HepG2 (cell line): ENCODE measurements around the gene ANTXRL. TPM values are rescaled to one million over a fixed set of nuclear protein-coding genes. Genes with fewer than 3 reads are reported as not detected.
"Not testable (repeated sequence)": the region's sequence is repeated elsewhere in the genome, so short reads cannot be mapped to it uniquely, and the experiment has no call there.

Experiments
- ATAC-seq: fragments of 200-7000 bp; cut with Tn5 transposase; 3 replicates; pipeline ENCODE4 v1.9.1; 2020; ENCODE audit warnings: mild to moderate bottlenecking, moderate library complexity
- BruUV-seq: library from RNA; stranded (reverse); fragments of 400-500 nt; replicated peaks from 2 replicates; lab custom pipeline; 2021; lab: Mats Ljungman, UMichigan
- CTCF ChIA-PET: fragments of 300-600 bp; formaldehyde crosslinking; extraction: SDS; loops from one replicate; lab custom pipeline; 2021; ENCODE audit warnings: low total read pairs, inconsistent platforms, low intra/inter-chr PET ratio; lab: Yijun Ruan, JAX
- POLR2A ChIA-PET: fragments of 350-600 bp; sonication (Branson Sonifier 250); formaldehyde crosslinking; loops from one replicate; lab custom pipeline; 2020; ENCODE audit warnings: antibody characterized with exemption, inconsistent platforms; lab: Yijun Ruan, JAX
- DNase-seq: peaks from one replicate; pipeline ENCODE4 v3.0.0-alpha.2; 2015; ENCODE audit warnings: low spot score
- FAIRE-seq: peaks from 3 replicates; lab custom pipeline; 2011; peaks lifted over from hg19 to GRCh38; lab: Jason Lieb, UNC
- H2AFZ ChIP-seq: one replicate; pipeline ENCODE4 v1.6.1; 2011; ENCODE audit warnings: low read length, inconsistent platforms
- H3K27ac ChIP-seq: fragments of 300-600 bp; 3 replicates; pipeline ENCODE4 v1.8.0; 2011; ENCODE audit warnings: mixed run types, mild to moderate bottlenecking, mixed read lengths, low read length, inconsistent platforms; ENCODE audit not compliant: insufficient read depth; ENCODE audit errors: extremely low read length
- H3K27me3 ChIP-seq, 2 experiments: fragments of 200-600 bp in 1 of 2; 2 replicates in 1 of 2; 3 replicates in 1 of 2; pipeline versions ENCODE4 v1.6.0 to v1.8.0; 2011; ENCODE audit warnings: low read length in 2 of 2, mild to moderate bottlenecking in 2 of 2, moderate library complexity in 2 of 2, inconsistent platforms in 1 of 2; ENCODE audit not compliant: insufficient read depth in 2 of 2, control insufficient read depth in 1 of 2
- H3K36me3 ChIP-seq, 2 experiments: fragments of 200-600 bp in 1 of 2; replicated peaks in 1 of 2; 2 replicates in 1 of 2; 3 replicates in 1 of 2; pipeline versions ENCODE4 v1.5.1 to v1.8.0; 2011; ENCODE audit warnings: low read length in 2 of 2, inconsistent platforms in 1 of 2; ENCODE audit not compliant: insufficient read depth in 2 of 2, control insufficient read depth in 1 of 2
- H3K4me1 ChIP-seq: 2 replicates; pipeline ENCODE4 v1.5.1; 2012; ENCODE audit warnings: low read length, inconsistent platforms; ENCODE audit not compliant: insufficient read depth
- H3K4me2 ChIP-seq: 2 replicates; pipeline ENCODE4 v1.6.0; 2011; ENCODE audit warnings: low read depth, low read length, inconsistent platforms
- H3K4me3 ChIP-seq, 3 experiments: fragments of 200-600 bp in 1 of 3; sonication (generic), shearing (Covaris generic) in 1 of 3; replicated peaks in 1 of 3; 2 replicates each; pipeline ENCODE4 v1.5.1; 2011 to 2016; ENCODE audit warnings: low read length in 3 of 3, inconsistent platforms in 2 of 3, low read depth in 2 of 3, mild to moderate bottlenecking in 2 of 3, control low read depth in 1 of 3, mixed read lengths in 1 of 3; ENCODE audit not compliant: insufficient read depth in 1 of 3
- H3K79me2 ChIP-seq: one replicate; pipeline ENCODE4 v1.6.1; 2011; ENCODE audit warnings: low read length, inconsistent platforms; ENCODE audit not compliant: insufficient read depth
- H3K9ac ChIP-seq: 2 replicates; pipeline ENCODE4 v1.6.0; 2011; ENCODE audit warnings: mild to moderate bottlenecking, low read depth, low read length, inconsistent platforms; ENCODE audit not compliant: insufficient read depth
- H3K9me3 ChIP-seq: 2 replicates; pipeline ENCODE4 v1.5.1; 2012; ENCODE audit warnings: mild to moderate bottlenecking, low read length
- H4K20me1 ChIP-seq: 2 replicates; pipeline ENCODE4 v1.6.0; 2011; ENCODE audit warnings: inconsistent platforms, mild to moderate bottlenecking, low read length, moderate library complexity; ENCODE audit not compliant: insufficient read depth
- ARHGAP35 ChIP-seq: sonication (generic); formaldehyde crosslinking; IDR thresholded peaks from 2 replicates; pipeline ENCODE4 v1.9.0; 2022; ENCODE audit warnings: mild to moderate bottlenecking, inconsistent platforms, moderate library complexity, missing genetic modification reagents, borderline replicate concordance
- ETV5 ChIP-seq: IDR thresholded peaks from 2 replicates; pipeline ENCODE4 v1.6.1; 2018; ENCODE audit warnings: missing biosample characterization, missing genetic modification reagents, inconsistent platforms, borderline replicate concordance
- GPN1 ChIP-seq: sonication (generic); formaldehyde crosslinking; IDR thresholded peaks from 2 replicates; pipeline ENCODE4 v1.5.1; 2020; ENCODE audit warnings: missing genetic modification reagents, borderline replicate concordance
- HCFC1 ChIP-seq: fragments of 150-350 bp; IDR thresholded peaks from 2 replicates; pipeline ENCODE4 v1.6.1; 2014; ENCODE audit warnings: low read depth, low read length
- PHB2 ChIP-seq: fragments of 450-650 bp; IDR thresholded peaks from 2 replicates; pipeline ENCODE4 v1.6.1; 2018; ENCODE audit not compliant: partially characterized antibody
- TAF15 ChIP-seq: fragments of 200-400 bp; formaldehyde crosslinking; IDR thresholded peaks from one replicate; pipeline ENCODE4 v1.6.1; 2018; ENCODE audit warnings: mild to moderate bottlenecking, low read depth, low read length; ENCODE audit not compliant: poor library complexity, severe bottlenecking
- THRA ChIP-seq: sonication (generic); formaldehyde crosslinking; IDR thresholded peaks from 2 replicates; pipeline ENCODE4 v1.4.0; 2020; ENCODE audit warnings: missing genetic modification reagents, borderline replicate concordance
- ZBTB38 ChIP-seq: sonication (generic); formaldehyde crosslinking; IDR thresholded peaks from 2 replicates; pipeline ENCODE4 v1.5.1; 2020; ENCODE audit warnings: mild to moderate bottlenecking, missing genetic modification reagents
- ZNF550 ChIP-seq: sonication (generic); formaldehyde crosslinking; IDR thresholded peaks from 2 replicates; pipeline ENCODE4 v1.4.0; 2020; ENCODE audit warnings: mild to moderate bottlenecking, missing genetic modification reagents, borderline replicate concordance
- ZNF644 ChIP-seq: IDR thresholded peaks from 2 replicates; pipeline ENCODE4 v1.6.1; 2016; ENCODE audit warnings: low read depth
- WGBS: methylation state at CpG from one replicate; pipeline ENCODE4 v1.1.6; 2017; ENCODE audit warnings: low lambda C conversion rate; 5-methylcytosine and 5-hydroxymethylcytosine counted together
- in situ Hi-C: cut with HindIII; loops from 2 replicates; pipeline ENCODE4 v1.10.0; 2017; ENCODE audit warnings: low pct_unique_long_range_greater_than_20kb; ENCODE audit not compliant: extremely low pct_ligation_motif_present
- intact Hi-C: fragments of 100-400 bp; cut with micrococcal nuclease; formaldehyde crosslinking; loops from one replicate; pipeline ENCODE4 v1.10.0; 2022; ENCODE audit not compliant: unreplicated experiment
- polyA plus RNA-seq, 8 experiments: library from polyadenylated mRNA; depleted of rRNA in 3 of 8; stranded (reverse) in 7 of 8; unstranded in 1 of 8; fragments of >200 nt; fragmentation: Illumina TruSeq in 4 of 8; extraction: Trizol in 4 of 8; gene quantifications; 2 replicates each; pipeline versions ENCODE4 v1.2.1 to v1.2.3, GENCODE V29; 2011 to 2016; ENCODE audit warnings: low read depth in 4 of 8, missing spikeins in 1 of 8, mixed read lengths in 1 of 8; ENCODE audit not compliant: insufficient read depth in 1 of 8
- total RNA-seq, 5 experiments: library from RNA; depleted of rRNA; stranded (reverse); fragments of >200 nt; fragmentation: Illumina TruSeq; extraction: Trizol; gene quantifications; 2 replicates each; pipeline ENCODE4 v1.2.3, GENCODE V29; 2016; ENCODE audit warnings: low read depth in 1 of 5
- TF ChIP-seq, protein P1 (sequence below): sonication (generic); formaldehyde crosslinking; IDR thresholded peaks from 2 replicates; pipeline ENCODE4 v1.8.1; 2023; ENCODE audit warnings: missing genetic modification reagents, mild to moderate bottlenecking, borderline replicate concordance

Gene ANTXRL
- total and polyA plus RNA-seq, 2 of the 13 experiments (the other 11 are each of a cell fraction or from before 2014, with no cell fraction given) = not detected

GRCh38 chr10:46330894-46331293 is 44.1 kb downstream of the ANTXRL start:
- H4K20me1 ChIP-seq = no peaks in the 10 kb centered on the region
- 0% methylated on average over 3 of the region's 3 CpGs for WGBS
- H3K4me1 ChIP-seq = no peaks in the 10 kb centered on the region
- no peak for TF ChIP-seq THRA (CRISPR knock-in tag)
- no peak for TF ChIP-seq PHB2
- no peak for TF ChIP-seq ARHGAP35 (CRISPR knock-in tag)
- TF ChIP-seq GPN1 (CRISPR knock-in tag) = no peak
- no peak for TF ChIP-seq ZBTB38
- TF ChIP-seq ZNF644 (CRISPR knock-in tag) = no peak
- TF ChIP-seq, protein P1, sequence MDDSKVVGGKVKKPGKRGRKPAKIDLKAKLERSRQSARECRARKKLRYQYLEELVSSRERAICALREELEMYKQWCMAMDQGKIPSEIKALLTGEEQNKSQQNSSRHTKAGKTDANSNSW (CRISPR knock-in tag) = no peak
- no peak for TF ChIP-seq ETV5 (CRISPR knock-in tag)
- TF ChIP-seq ZNF550 (CRISPR knock-in tag) = no peak
- no peak for TF ChIP-seq HCFC1
- TF ChIP-seq TAF15 = no peak
- TF ChIP-seq, all 625 proteins: peak for 0
- intact Hi-C loops (no loop called here), in situ Hi-C loops (no loop called here)
- H3K4me2 ChIP-seq = no peak overlapping the region
- no peak for FAIRE-seq
- peaks cover 0 to 12% of the 10 kb centered on the region in 2 experiments; a peak in 2 of 5 replicates for H3K27me3 ChIP-seq
- no peak overlapping the region for H3K27ac ChIP-seq
- DNase-seq = no peak
- no peaks in the 10 kb centered on the region for H3K79me2 ChIP-seq
- no peaks in the 10 kb centered on the region for H3K9me3 ChIP-seq
- ATAC-seq = no peak
- ChIA-PET CTCF (no interaction called here), POLR2A (no interaction called here)
- no peak overlapping the region for H2AFZ ChIP-seq
- no TSS peak for BruUV-seq
- no peak overlapping the region for H3K9ac ChIP-seq
- no peaks in the 10 kb centered on the region for H3K36me3 ChIP-seq
- H3K4me3 ChIP-seq = no peak overlapping the region

DNA sequence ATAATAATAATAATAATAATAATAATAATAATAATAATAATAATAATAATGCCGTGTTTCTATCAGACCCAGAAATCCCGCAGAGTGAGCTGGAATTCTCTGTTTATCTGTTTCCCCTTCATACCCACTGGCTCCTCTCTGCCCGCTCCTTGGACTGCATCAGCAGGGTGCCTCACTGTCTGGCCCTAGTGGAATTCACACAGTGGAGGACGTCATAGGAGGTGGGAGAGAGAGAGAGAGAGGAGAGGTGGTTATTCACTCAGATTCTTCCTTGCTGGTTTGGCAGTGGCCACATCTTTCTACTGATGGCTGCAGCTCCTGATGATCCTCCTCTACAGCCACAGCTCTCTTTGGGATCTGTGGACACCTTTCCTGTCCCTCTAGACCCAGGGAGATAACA is 78.7 kb downstream of the ANTXRL start:
- H3K9me3 ChIP-seq, H3K9ac ChIP-seq, H2AFZ ChIP-seq, H3K4me3 ChIP-seq, ATAC-seq, intact Hi-C loops, POLR2A ChIA-PET, DNase-seq, H3K79me2 ChIP-seq, H3K36me3 ChIP-seq, FAIRE-seq, CTCF ChIA-PET, H3K27ac ChIP-seq, H3K4me2 ChIP-seq, H4K20me1 ChIP-seq, in situ Hi-C loops, BruUV-seq, H3K27me3 ChIP-seq, H3K4me1 ChIP-seq: not testable (repeated sequence)
- WGBS = 24% methylated on average over 4 of the region's 4 CpGs

- POLR2A ChIA-PET, H2AFZ ChIP-seq, H3K36me3 ChIP-seq, BruUV-seq, H3K4me2 ChIP-seq, H3K9ac ChIP-seq, H3K4me1 ChIP-seq, DNase-seq, CTCF ChIA-PET, H4K20me1 ChIP-seq, H3K79me2 ChIP-seq, FAIRE-seq, ATAC-seq, intact Hi-C loops, H3K9me3 ChIP-seq, H3K27me3 ChIP-seq, in situ Hi-C loops, H3K4me3 ChIP-seq, H3K27ac ChIP-seq: not testable (repeated sequence)
- WGBS = 0% methylated on average over 1 of the region's 5 CpGs
Observed at GRCh38 chr10:46367209-46367608, 80.4 kb downstream of the ANTXRL start.
